Measurements from ENCODE around the gene RANBP6.

The RANBP6 gene

DNA sequence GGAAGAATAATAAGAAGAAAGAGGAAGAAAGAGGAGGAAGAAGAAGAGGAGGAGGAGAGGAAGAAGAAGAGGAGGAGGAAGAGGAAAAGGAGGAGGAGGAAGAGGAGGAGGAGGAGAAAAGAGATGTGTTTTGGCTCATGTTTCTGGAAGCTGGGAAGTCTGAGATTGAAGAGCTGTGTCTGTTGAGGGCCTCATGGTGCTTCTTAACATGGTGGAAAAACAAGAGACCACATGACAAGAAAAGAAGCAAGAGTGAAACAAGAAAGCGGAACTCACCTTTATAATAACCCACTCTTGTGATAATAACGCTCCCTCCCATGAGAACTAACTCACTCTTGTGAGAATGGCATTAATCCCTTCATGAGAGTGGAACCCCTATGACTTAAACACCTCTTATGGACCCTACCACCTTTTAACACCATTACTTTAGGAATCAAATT lies 36.1 kb upstream of the RANBP6 start:
- Histone ChIP-seq H3K36me3 (no peaks in the 10 kb centered on the region), H3K27me3 (0 out of 2 replicates have a peak, but pooled peaks cover 4% of the 10 kb centered on the region), H3K4me1 (no peaks in the 10 kb centered on the region), H3K4me3 (ENCODE audit: low read depth, low read length) (no peak overlapping the region), H3K9me3 (no peaks in the 10 kb centered on the region)
- DNase-seq, result no peak
- TF ChIP-seq, protein P1, sequence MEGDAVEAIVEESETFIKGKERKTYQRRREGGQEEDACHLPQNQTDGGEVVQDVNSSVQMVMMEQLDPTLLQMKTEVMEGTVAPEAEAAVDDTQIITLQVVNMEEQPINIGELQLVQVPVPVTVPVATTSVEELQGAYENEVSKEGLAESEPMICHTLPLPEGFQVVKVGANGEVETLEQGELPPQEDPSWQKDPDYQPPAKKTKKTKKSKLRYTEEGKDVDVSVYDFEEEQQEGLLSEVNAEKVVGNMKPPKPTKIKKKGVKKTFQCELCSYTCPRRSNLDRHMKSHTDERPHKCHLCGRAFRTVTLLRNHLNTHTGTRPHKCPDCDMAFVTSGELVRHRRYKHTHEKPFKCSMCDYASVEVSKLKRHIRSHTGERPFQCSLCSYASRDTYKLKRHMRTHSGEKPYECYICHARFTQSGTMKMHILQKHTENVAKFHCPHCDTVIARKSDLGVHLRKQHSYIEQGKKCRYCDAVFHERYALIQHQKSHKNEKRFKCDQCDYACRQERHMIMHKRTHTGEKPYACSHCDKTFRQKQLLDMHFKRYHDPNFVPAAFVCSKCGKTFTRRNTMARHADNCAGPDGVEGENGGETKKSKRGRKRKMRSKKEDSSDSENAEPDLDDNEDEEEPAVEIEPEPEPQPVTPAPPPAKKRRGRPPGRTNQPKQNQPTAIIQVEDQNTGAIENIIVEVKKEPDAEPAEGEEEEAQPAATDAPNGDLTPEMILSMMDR (IDR thresholded peaks at IDR 0.05; ENCODE audit: low read depth, low read length), result no peak

DNA sequence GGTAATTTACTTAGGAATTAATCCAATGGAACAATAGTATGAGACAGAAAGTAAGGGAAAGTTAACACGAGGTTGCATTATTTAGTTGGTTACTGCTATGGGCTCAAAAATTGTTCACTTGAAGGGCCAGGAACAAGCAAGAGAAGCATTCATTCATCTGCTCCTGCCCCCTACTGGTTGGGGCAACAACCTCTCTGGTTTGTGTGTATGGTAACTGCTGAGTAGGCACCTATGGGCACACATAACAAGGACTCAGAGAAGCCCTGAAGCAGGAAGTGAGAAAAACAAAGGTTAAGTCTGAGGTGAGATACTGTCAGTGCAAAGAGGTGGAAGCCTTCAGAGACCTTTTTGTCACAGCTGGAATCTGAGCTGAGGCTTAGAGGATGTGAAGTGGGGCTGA lies 34.4 kb upstream of the RANBP6 start:
- Histone ChIP-seq H3K27me3 (0 out of 2 replicates have a peak, but pooled peaks cover 7% of the 10 kb centered on the region), H3K36me3 (no peaks in the 10 kb centered on the region), H3K9me3 (no peaks in the 10 kb centered on the region), H3K4me3 (ENCODE audit: low read depth, low read length) (no peak overlapping the region), H3K4me1 (no peaks in the 10 kb centered on the region)
- no peak for DNase-seq
- TF ChIP-seq, protein P1 (IDR thresholded peaks at IDR 0.05; ENCODE audit: low read depth, low read length), result peak; percentile 39

DNA sequence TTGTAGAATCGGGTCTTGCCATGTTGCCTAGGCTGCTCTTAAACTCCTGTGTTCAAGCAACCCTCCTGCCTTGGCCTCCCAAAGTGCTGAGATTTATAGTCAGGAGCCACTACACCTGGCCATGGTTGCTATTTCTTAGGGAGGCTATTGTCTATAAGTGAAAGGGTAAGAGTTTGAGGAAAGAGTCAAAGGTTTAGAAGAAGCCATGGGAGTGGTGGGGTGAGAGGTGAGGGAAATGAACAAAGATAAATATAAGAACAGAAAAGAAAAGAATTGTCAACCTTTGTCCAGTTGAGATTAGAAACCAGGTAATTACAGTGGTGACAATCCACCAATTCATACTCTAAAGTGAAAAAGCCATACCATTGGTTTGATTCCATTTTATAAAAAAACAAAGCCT lies 32.6 kb upstream of the RANBP6 start:
- Histone ChIP-seq H3K36me3 (no peaks in the 10 kb centered on the region), H3K9me3 (no peaks in the 10 kb centered on the region), H3K4me3 (ENCODE audit: low read depth, low read length) (no peak overlapping the region), H3K4me1 (no peaks in the 10 kb centered on the region), H3K27me3 (peaks cover 7% of the 10 kb centered on the region; the same call in 1 of the 2 replicates)
- DNase-seq, result no peak
- TF ChIP-seq, protein P1 (IDR thresholded peaks at IDR 0.05; ENCODE audit: low read depth, low read length), result no peak

DNA sequence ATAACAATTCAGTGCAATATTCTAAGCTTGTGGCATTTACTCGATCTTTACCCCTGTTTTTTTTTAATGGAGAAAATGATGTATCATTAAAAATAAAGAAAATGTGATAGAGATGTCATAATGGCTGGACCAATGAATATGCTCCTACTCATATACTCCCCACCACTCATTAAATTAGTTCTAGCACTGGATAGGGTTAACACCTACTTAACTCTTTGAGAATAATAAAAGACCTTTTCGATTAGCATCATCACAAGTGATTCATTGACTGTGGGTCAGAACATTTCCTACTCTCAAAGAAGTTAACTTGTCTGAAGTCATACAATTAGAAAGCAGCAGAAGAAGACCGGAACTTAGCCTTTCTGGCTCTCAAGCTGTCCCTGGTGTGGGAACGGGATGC lies 31.6 kb upstream of the RANBP6 start:
- no peak overlapping the region for H3K4me3 ChIP-seq (ENCODE audit: low read depth, low read length)
- no peaks in the 10 kb centered on the region for H3K4me1 ChIP-seq
- H3K27me3 ChIP-seq, result peaks cover 7% of the 10 kb centered on the region; the same call in 1 of the 2 replicates
- no peaks in the 10 kb centered on the region for H3K9me3 ChIP-seq
- no peaks in the 10 kb centered on the region for H3K36me3 ChIP-seq
- TF ChIP-seq, protein P1 (IDR thresholded peaks at IDR 0.05; ENCODE audit: low read depth, low read length), result no peak
- DNase-seq, result no peak

DNA sequence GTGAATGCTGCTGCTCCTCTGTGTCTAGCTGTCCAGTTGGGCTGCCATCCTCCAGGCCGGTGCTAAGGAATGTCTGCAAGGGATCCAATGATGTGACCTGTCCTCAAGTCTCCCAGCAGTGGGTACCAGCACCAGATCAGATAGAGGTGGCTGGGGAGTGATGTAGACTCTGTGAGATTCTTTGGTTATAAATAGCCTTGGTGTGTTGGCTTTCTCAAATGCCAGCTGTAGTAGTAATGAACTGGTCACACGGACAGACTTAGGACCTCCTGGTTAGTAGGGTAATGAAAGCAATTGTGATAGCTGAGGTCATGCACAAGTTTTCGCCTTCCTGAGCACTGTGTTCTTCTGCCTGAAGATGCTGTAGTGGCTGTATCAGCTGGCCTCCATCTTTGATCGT lies 29.9 kb upstream of the RANBP6 start:
- no peak for DNase-seq
- Histone ChIP-seq H3K36me3 (no peaks in the 10 kb centered on the region), H3K9me3 (no peaks in the 10 kb centered on the region), H3K27me3 (peaks cover 7% of the 10 kb centered on the region), H3K4me3 (ENCODE audit: low read depth, low read length) (no peak overlapping the region), H3K4me1 (no peaks in the 10 kb centered on the region)
- TF ChIP-seq, protein P1 (IDR thresholded peaks at IDR 0.05; ENCODE audit: low read depth, low read length), result no peak

DNA sequence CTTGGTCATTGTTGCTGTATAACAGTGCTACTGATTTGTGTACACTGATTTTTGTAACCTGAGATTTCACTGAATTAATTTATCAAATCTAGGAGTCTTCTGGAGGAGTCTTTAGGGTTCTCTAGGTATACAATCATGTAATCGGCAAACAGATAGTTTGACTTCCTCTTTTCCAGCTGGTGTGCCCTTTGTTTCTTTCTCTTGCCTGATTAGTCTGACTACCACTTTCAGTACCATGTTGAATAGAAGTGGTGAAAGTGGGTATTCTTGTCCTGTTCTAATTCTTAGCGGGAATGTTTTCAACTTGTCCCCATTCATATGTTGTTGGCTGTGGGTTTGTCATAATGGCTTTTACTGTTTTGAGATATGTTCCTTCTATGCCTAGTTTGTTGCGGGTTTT lies 24.7 kb upstream of the RANBP6 start:
- TF ChIP-seq, protein P1 (IDR thresholded peaks at IDR 0.05; ENCODE audit: low read depth, low read length), result no peak

More for the DNA sequence above, 24.7 kb upstream of the RANBP6 start:
- H3K4me3 ChIP-seq (ENCODE audit: low read depth, low read length), result no peak overlapping the region
- peaks cover 5% of the 10 kb centered on the region for H3K27me3 ChIP-seq
- H3K36me3 ChIP-seq, result no peaks in the 10 kb centered on the region
- H3K4me1 ChIP-seq, result no peaks in the 10 kb centered on the region
- no peak for DNase-seq
- no peaks in the 10 kb centered on the region for H3K9me3 ChIP-seq

All from BE2C (cell line).